ENCODE data around the gene FOXO3. TPM values are rescaled to one million over a fixed set of nuclear protein-coding genes. Genes with fewer than 3 reads are reported as not detected.

Gene FOXO3
- total RNA-seq, 2 donors from 2014 or later, result 108 to 144 TPM

DNA sequence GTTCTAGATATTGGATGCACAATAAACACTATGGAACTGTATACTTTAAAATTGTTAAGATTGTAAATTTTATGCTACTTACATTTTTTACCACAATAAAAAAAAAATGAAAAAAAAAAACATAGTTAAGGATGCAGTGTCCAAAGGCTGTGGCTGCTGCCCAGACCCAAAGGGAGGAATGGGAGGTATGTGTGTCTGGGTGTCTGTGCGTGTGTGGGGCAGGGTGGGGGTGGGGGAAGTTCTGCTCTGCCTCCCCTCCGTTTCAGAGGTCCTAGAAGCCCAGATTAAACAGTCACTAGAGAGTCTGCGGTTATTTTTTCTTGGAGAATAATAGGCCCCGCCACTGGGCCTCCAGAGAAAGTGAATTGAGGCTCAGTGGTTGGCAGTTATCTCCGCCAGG lies 151.1 kb downstream of the FOXO3 start:
- no peak for DNase-seq (ENCODE audit: low spot score)
- Histone ChIP-seq H3K27ac (no peak overlapping the region), H3K36me3 (no peaks in the 10 kb centered on the region), H3K4me1 (replicated peaks) (peaks cover 7% of the 10 kb centered on the region), H3K9me3 (no peaks in the 10 kb centered on the region), H3K4me3 (no peak overlapping the region), H3K27me3 (replicated peaks; ENCODE audit: insufficient read depth) (no peaks in the 10 kb centered on the region)
- intact Hi-C loops (cut with DNase I), result no loop called here
- WGBS, result 75% methylated on average over 5 of the region's 5 CpGs
- no peak for TF ChIP-seq POLR2A (IDR thresholded peaks at IDR 0.05)
- no peak for TF ChIP-seq POLR2AphosphoS5 (IDR thresholded peaks at IDR 0.05)
- TF ChIP-seq, protein P1, sequence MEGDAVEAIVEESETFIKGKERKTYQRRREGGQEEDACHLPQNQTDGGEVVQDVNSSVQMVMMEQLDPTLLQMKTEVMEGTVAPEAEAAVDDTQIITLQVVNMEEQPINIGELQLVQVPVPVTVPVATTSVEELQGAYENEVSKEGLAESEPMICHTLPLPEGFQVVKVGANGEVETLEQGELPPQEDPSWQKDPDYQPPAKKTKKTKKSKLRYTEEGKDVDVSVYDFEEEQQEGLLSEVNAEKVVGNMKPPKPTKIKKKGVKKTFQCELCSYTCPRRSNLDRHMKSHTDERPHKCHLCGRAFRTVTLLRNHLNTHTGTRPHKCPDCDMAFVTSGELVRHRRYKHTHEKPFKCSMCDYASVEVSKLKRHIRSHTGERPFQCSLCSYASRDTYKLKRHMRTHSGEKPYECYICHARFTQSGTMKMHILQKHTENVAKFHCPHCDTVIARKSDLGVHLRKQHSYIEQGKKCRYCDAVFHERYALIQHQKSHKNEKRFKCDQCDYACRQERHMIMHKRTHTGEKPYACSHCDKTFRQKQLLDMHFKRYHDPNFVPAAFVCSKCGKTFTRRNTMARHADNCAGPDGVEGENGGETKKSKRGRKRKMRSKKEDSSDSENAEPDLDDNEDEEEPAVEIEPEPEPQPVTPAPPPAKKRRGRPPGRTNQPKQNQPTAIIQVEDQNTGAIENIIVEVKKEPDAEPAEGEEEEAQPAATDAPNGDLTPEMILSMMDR (IDR thresholded peaks at IDR 0.05), result no peak

DNA sequence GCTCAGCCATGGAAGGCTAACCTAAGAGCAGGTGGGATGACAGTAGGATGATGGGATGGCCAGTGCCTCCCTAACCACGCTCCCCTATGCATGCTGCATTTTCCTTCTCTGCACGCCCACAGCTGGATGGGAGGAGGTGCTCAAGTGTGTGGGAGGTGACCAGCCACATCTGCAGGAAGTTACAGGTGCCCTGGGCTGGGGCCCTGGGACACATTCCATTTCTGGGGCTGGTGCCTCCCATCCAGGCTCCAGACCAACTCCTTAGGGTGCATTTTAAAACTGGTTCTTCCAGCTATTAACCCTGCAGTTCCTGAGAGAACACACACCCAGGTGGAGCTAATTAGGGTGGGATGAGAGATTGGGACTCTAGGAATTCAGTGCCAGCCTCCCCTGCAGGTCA lies 152.2 kb downstream of the FOXO3 start:
- no peaks in the 10 kb centered on the region for H3K9me3 ChIP-seq
- intact Hi-C loops (cut with DNase I), result no loop called here
- no peak overlapping the region for H3K27ac ChIP-seq
- TF ChIP-seq POLR2A (IDR thresholded peaks at IDR 0.05) (no peak), POLR2AphosphoS5 (IDR thresholded peaks at IDR 0.05) (no peak)
- TF ChIP-seq, protein P1 (IDR thresholded peaks at IDR 0.05), result no peak
- WGBS, result 93% methylated on average over 2 of the region's 2 CpGs
- no peaks in the 10 kb centered on the region for H3K36me3 ChIP-seq
- no peaks in the 10 kb centered on the region for H3K27me3 ChIP-seq (replicated peaks; ENCODE audit: insufficient read depth)
- H3K4me3 ChIP-seq, result no peak overlapping the region
- DNase-seq (ENCODE audit: low spot score), result no peak
- peaks cover 7% of the 10 kb centered on the region for H3K4me1 ChIP-seq (replicated peaks)

DNA sequence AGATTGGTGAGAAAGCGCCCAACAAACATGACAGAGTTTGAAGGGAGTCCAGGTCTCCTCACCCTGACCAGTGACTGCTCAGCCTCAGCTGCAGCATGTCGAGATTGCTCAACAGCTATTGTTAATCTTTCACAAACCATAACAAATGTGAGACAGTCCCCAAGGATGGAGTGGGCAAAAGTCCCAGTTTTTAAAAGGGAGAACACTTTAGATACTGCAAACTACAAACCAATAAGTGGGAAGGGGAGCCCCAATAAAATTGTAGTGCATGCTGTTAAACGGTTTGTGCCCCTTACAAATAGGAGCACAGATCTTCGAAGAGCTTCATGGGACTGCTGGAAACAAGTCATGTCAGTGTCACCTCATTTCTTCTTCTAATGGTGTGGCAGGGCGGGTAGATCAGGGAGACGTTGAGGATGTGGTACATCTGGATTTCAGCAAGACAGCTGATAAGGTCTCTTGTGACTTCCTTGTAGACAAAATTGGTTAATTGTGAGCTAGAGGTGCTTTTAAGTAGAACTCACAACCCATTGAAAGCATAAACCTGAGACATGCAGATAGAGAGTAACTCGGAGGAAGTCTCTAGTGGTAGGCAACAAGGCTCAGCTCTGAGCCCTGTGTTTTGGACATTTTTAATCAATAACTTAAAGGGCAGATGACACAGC lies 153.5 kb downstream of the FOXO3 start:
- TF ChIP-seq POLR2AphosphoS5 (IDR thresholded peaks at IDR 0.05), result no peak
- TF ChIP-seq, protein P1 (IDR thresholded peaks at IDR 0.05), result no peak
- no peak for TF ChIP-seq POLR2A (IDR thresholded peaks at IDR 0.05)
- Histone ChIP-seq H3K9me3 (no peaks in the 10 kb centered on the region), H3K27me3 (replicated peaks; ENCODE audit: insufficient read depth) (no peaks in the 10 kb centered on the region), H3K36me3 (no peaks in the 10 kb centered on the region), H3K4me1 (replicated peaks) (peaks cover 7% of the 10 kb centered on the region), H3K4me3 (no peak overlapping the region), H3K27ac (no peak overlapping the region)
- intact Hi-C loops (cut with DNase I), result no loop called here
- DNase-seq (ENCODE audit: low spot score), result no peak
- 65% methylated on average over 7 of the region's 7 CpGs for WGBS

DNA sequence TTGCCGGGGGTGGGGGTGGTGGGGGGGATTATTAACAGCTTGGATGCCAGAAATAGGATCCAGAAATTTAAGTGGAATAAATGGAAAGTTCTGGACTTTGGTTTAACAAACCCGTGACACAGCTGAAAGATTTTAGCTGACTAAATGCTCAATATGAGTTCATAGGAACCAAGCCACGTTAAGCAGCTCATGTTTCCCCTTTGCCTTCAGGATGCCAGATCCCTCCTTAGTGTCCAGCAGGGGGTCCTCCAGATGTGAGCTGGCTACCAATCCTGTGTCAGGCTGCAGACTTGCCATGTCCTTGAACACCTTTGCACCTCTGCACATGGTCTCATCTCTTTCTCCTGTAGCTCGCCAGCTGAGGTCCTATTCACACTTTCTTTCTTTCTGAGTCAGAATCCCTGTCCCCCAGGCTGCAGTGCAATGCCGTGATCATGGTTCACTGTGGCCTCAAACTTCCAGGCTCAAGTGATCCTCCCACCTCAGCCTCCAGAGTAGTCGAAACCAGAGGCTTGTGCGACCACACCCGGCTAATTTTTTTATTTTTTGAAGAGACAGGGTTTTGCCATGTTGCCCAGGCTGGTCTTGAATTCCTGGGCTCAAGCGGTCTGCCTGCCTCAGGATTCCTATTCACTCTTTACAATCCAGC lies 154.2 kb downstream of the FOXO3 start:
- TF ChIP-seq POLR2A (IDR thresholded peaks at IDR 0.05) (no peak), POLR2AphosphoS5 (IDR thresholded peaks at IDR 0.05) (no peak)
- TF ChIP-seq, protein P1 (IDR thresholded peaks at IDR 0.05), result no peak
- no peaks in the 10 kb centered on the region for H3K27me3 ChIP-seq (replicated peaks; ENCODE audit: insufficient read depth)
- H3K27ac ChIP-seq, result no peak overlapping the region
- no peak overlapping the region for H3K4me3 ChIP-seq
- intact Hi-C loops (cut with DNase I), result no loop called here
- peaks cover 2% of the 10 kb centered on the region for H3K4me1 ChIP-seq (replicated peaks)
- no peak for DNase-seq (ENCODE audit: low spot score)
- H3K9me3 ChIP-seq, result no peaks in the 10 kb centered on the region
- WGBS, result 84% methylated on average over 9 of the region's 9 CpGs
- H3K36me3 ChIP-seq, result no peaks in the 10 kb centered on the region

DNA sequence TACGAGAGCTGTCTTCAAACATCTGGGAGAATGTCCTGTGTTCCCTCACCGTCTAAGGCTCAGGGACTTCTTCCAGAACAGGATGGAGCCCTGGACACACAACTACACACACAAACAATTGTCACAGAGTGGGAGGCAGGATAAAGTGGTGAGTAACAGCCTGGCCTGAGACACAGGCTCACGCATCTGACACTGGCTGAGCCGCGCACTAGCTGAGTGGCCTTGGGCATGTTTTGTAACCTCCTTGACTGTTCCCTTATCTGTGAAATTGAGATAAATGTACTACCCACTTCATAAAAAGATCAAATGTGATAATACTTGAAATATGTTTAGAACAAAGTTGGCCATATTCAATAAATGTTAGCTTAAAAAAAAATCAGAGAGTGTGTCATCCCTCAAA lies 155.1 kb downstream of the FOXO3 start:
- H3K9me3 ChIP-seq, result no peaks in the 10 kb centered on the region
- 82% methylated on average over 5 of the region's 5 CpGs for WGBS
- H3K27me3 ChIP-seq (replicated peaks; ENCODE audit: insufficient read depth), result no peaks in the 10 kb centered on the region
- no peaks in the 10 kb centered on the region for H3K36me3 ChIP-seq
- no peaks in the 10 kb centered on the region for H3K4me1 ChIP-seq (replicated peaks)
- H3K27ac ChIP-seq, result no peak overlapping the region
- intact Hi-C loops (cut with DNase I), result no loop called here
- no peak overlapping the region for H3K4me3 ChIP-seq
- no peak for TF ChIP-seq POLR2A (IDR thresholded peaks at IDR 0.05)
- TF ChIP-seq, protein P1 (IDR thresholded peaks at IDR 0.05), result no peak
- TF ChIP-seq POLR2AphosphoS5 (IDR thresholded peaks at IDR 0.05), result no peak
- DNase-seq (ENCODE audit: low spot score), result no peak

All from prostate gland (tissue), 2 donors.